ENCODE results near the gene PSMD8.

- TF ChIP-seq FOXK2 (IDR thresholded peaks at IDR 0.05) (no peak), PKNOX1 (IDR thresholded peaks at IDR 0.05) (no peak), FOXA1 (IDR thresholded peaks at IDR 0.05) (no peak), ARNT (IDR thresholded peaks at IDR 0.05) (no peak), FOXM1 (IDR thresholded peaks at IDR 0.05; ENCODE audit: borderline replicate concordance) (no peak)
These were observed 27.5 kb upstream of the PSMD8 start for GRCh38 chr19:38346837-38347236.

Measured in HEK293T (cell line).